ENCODE data around the gene TMOD1. TPM values are rescaled to one million over a fixed set of nuclear protein-coding genes. Genes with fewer than 3 reads are reported as not detected.

The TMOD1 gene
- 1.6 to 2.0 TPM (median 1.7 TPM) in 5 replicates for total RNA-seq (2022; extraction: Qiagen RNA extraction)

DNA sequence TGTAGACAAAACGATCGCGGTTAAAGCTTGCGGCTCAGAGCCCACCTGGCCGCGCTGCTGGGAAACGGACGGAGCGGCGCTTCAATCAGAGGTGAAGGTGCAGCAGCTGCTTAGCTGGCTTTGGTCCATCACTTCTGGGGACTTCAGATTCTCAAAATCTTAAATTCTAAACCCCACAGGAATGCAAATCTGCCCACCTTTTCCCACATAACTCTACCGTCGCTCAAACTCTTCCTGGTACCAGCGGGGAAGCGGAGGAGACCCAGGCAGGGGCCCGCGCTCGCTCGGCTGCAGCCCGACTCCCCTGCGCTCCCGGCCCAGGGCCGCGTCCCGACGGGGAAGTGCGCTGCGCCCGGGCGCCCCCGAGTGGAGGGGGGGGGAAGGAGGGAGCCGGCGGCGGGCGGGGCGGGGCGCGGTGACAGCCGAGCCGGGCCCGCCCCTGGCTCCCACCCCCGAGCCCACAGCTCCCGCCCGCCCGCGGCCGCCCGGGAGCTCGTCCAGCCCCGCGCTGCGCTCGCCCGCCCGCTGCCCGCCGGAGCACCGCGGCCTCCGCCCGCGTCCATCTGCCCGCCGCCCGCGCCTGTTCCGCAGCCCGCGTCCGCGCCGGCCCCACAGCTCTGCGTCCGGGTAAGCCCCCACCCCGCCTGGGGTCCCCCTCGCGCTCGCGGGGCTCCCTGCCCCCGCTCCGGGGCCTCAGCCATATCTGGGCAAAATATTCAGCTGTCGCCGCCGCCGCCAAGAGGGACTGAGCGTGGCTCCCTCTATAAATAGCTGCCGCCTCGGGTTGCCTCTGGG is at the start of gene TMOD1:
TMOD1 (plus strand) TSS at position 490 of the 795 bp plus-strand sequence. CDS start 22,523 bp downstream, outside the sequence.

DNA sequence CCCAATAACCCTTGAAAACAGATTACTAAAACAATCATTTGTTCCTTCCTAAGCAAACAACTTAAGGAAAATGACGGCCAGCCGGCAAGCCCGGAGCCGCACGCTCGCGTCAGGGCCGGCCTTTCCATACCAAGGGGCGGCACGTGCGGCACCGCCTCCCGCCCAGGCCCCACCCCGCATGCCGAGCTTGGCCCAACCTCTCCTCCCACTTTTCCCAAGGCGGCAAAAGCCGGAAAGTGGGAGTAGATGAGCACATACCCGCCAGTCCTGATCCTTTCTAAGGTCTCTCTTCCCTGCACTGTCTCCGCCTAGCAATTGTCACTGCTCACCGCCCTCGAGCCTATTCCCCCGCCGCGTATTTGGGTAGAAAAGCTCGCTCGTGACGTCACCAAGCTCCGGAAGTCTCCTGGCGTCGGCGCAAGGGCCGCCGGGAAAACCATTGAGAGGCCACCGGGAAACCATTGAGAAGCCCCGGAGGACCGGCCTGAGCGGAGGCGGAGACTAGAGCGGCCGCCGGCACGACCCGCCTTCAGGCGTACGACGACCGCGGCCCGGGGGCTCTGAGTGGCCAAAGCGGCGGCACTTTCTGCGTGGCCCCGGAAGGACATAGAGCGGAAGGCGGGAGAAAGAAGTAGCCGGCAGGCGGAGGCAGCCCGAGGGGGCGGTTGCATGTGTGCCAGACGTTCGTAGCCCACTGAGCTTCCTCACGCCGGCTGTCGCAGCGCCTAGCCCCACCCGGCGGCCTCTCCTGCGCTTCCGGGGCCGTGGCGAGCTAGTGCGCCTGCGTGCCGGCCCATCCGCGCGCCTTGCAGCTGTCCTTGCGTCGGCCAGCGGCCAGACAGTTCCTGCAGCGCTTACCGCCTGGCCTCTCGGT is 131.8 kb downstream of the TMOD1 start, which contains the start of the genes NCBP1 and TSTD2:
NCBP1 (plus strand) TSS at position 837 of the 874 bp plus-strand sequence. CDS start 61 bp downstream, outside the sequence.
TSTD2 (minus strand) TSS at position 384 of the 874 bp plus-strand sequence. CDS start 5,806 bp downstream, outside the sequence.

Other genes with a start within 250 kb of the TMOD1 start
- gene CCDC180, start 194.0 kb upstream of the TMOD1 start, total RNA-seq (2022; extraction: Qiagen RNA extraction) = 0.48 to 0.73 TPM (median 0.62 TPM) in 5 replicates
- gene TDRD7, start 89.6 kb upstream of the TMOD1 start, total RNA-seq (2022; extraction: Qiagen RNA extraction) = 11.9 to 13.2 TPM (median 12.5 TPM) in 5 replicates
- gene TSTD2, start 131.7 kb downstream of the TMOD1 start, total RNA-seq (2022; extraction: Qiagen RNA extraction) = 7.9 to 12.0 TPM (median 11.0 TPM) in 5 replicates
- 22.1 to 29.4 TPM (median 27.6 TPM) in 5 replicates for gene NCBP1, start 132.2 kb downstream of the TMOD1 start, total RNA-seq (2022; extraction: Qiagen RNA extraction)
- 14.2 to 16.6 TPM (median 15.2 TPM) in 5 replicates for gene XPA, start 195.7 kb downstream of the TMOD1 start, total RNA-seq (2022; extraction: Qiagen RNA extraction)

Measured in A549 treated with dexamethasone at 1 μM for 4 hours (cell line).